ENCODE data around the gene LETM1. TPM values are rescaled to one million over a fixed set of nuclear protein-coding genes. Genes with fewer than 3 reads are reported as not detected.

Gene LETM1
- total and polyA plus RNA-seq, 2 of the 13 experiments (the other 11 are each of a cell fraction or from before 2014, with no cell fraction given) = 9.7 to 41.6 TPM

GRCh38 chr4:1787411-1788077 lies 68.4 kb downstream of the LETM1 start (continued):
- TF ChIP-seq LCORL (IDR thresholded peaks at IDR 0.05) = no peak
- TF ChIP-seq LCORL (CRISPR knock-in tag; IDR thresholded peaks at IDR 0.05) = peak; percentile 71; the same call in 1 of the 2 replicates
- peak; percentile 51 for TF ChIP-seq GABPB1 (CRISPR knock-in tag; IDR thresholded peaks at IDR 0.05)
- 0 out of 2 replicates have a peak, but pooled peaks have one; percentile 30 for TF ChIP-seq ZNF547 (CRISPR knock-in tag; IDR thresholded peaks at IDR 0.05)
- TF ChIP-seq BCL6 (CRISPR knock-in tag; IDR thresholded peaks at IDR 0.05) = 0 out of 2 replicates have a peak, but pooled peaks have one; percentile 12
- peak; percentile 48; the same call in 1 of the 2 replicates for TF ChIP-seq PHF21A (CRISPR knock-in tag; IDR thresholded peaks at IDR 0.05)
- peak; percentile 22; the same call in 1 of the 2 replicates for TF ChIP-seq SP4 (CRISPR knock-in tag; IDR thresholded peaks at IDR 0.05)
- TF ChIP-seq ZFY (CRISPR knock-in tag; IDR thresholded peaks at IDR 0.05) = 0 out of 2 replicates have a peak, but pooled peaks have one; percentile 25
- TF ChIP-seq HDAC1 (CRISPR knock-in tag; IDR thresholded peaks at IDR 0.05) = 0 out of 2 replicates have a peak, but pooled peaks have one; percentile 15
- TF ChIP-seq KLF15 (CRISPR knock-in tag; IDR thresholded peaks at IDR 0.05; ENCODE audit: borderline replicate concordance) = no peak
- TF ChIP-seq AKAP8 (CRISPR knock-in tag; IDR thresholded peaks at IDR 0.05) = 0 out of 2 replicates have a peak, but pooled peaks have one; percentile 21
- TF ChIP-seq ZNF710 (CRISPR knock-in tag; IDR thresholded peaks at IDR 0.05; ENCODE audit: borderline replicate concordance) = no peak
- TF ChIP-seq SOX13 (IDR thresholded peaks at IDR 0.05) = no peak
- 0 out of 4 replicates have a peak, but pooled peaks of 1 of the 2 experiments have one; percentile 15 for TF ChIP-seq SOX13 (CRISPR knock-in tag; conservative IDR thresholded peaks at IDR 0.05 in 1 of 2, IDR thresholded peaks at IDR 0.05 in 1 of 2)
- peak; percentile 22; the same call in 1 of the 2 replicates for TF ChIP-seq UBTF (CRISPR knock-in tag; IDR thresholded peaks at IDR 0.05)
- peak; percentile 64 for TF ChIP-seq NRL (CRISPR knock-in tag; IDR thresholded peaks at IDR 0.05; ENCODE audit: borderline replicate concordance)
- TF ChIP-seq ZNF839 (CRISPR knock-in tag; IDR thresholded peaks at IDR 0.05; ENCODE audit: borderline replicate concordance) = no peak
- TF ChIP-seq ZNF512B (CRISPR knock-in tag; IDR thresholded peaks at IDR 0.05; ENCODE audit: borderline replicate concordance) = 0 out of 2 replicates have a peak, but pooled peaks have one; percentile 73
- TF ChIP-seq TFE3 (CRISPR knock-in tag; IDR thresholded peaks at IDR 0.05) = no peak
- no peak for TF ChIP-seq MXD1 (CRISPR knock-in tag; IDR thresholded peaks at IDR 0.05)
